Right atrium auricular region (tissue), 2 donors: ENCODE results near the gene LGALS3BP. TPM values are rescaled to one million over a fixed set of nuclear protein-coding genes. Genes with fewer than 3 reads are reported as not detected.

ENCODE experiments used
- DNase-seq: peaks from one replicate; pipeline ENCODE4 v3.0.0-alpha.2; 2019; ENCODE audit warnings: low spot score
- H3K27ac ChIP-seq, 2 donors: fragments of 200-600 bp; sonication (generic); 1 replicate in 1 of 2; 2 replicates in 1 of 2; pipeline ENCODE4 v1.5.1; 2016 to 2019
- H3K27me3 ChIP-seq, 2 donors: fragments of 200-600 bp; sonication (generic); one replicate each; pipeline versions ENCODE4 v1.5.1 to v1.6.0; 2017 to 2019
- H3K36me3 ChIP-seq: fragments of 200-600 bp; sonication (generic); one replicate; pipeline ENCODE4 v1.5.1; 2016
- H3K4me1 ChIP-seq, 2 donors: fragments of 200-600 bp; sonication (generic); one replicate each; pipeline versions ENCODE4 v1.5.1 to v1.6.0; 2017 to 2019
- H3K4me3 ChIP-seq, 2 donors: fragments of 200-600 bp; sonication (generic); 1 replicate in 1 of 2; 2 replicates in 1 of 2; pipeline ENCODE4 v1.5.1; 2017 to 2019; ENCODE audit warnings: mild to moderate bottlenecking in 1 of 2, moderate library complexity in 1 of 2
- H3K9me3 ChIP-seq, 2 donors: fragments of 200-600 bp; sonication (generic); one replicate each; pipeline ENCODE4 v1.5.1; 2019
- total RNA-seq, 2 donors: library from RNA; depleted of rRNA; stranded (reverse); fragments of >200 nt; gene quantifications; one replicate each; pipeline ENCODE4 v1.1.0, GENCODE V29; 2016
- TF ChIP-seq, protein P1 (sequence below), 2 donors: fragments of 200-600 bp; sonication (generic); IDR thresholded peaks; one replicate each; pipeline ENCODE4 v1.5.1; 2019; ENCODE audit warnings: antibody characterized with exemption in 2 of 2

The LGALS3BP gene
- total RNA-seq, 2 donors from 2014 or later, result 488 to 733 TPM

DNA sequence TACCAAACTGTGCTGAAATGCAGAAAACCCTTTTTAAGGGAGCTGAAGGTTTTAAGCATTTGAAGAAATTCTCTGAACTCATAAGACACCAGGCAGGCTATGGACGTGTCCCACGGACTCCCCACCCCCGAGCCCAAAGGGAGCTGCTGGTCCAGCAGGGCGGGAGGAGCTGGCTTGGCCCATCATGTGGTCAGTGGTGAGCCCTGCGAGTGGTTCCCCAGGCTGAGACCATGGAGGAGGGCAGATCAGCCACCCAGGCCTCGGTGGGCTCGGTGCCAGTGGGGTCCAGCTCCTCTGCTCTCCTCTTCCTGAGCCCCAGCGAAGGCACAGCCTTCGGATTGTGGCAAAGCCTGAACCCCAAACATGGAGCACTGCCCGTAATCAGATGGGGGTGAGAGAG, 27.0 kb downstream of the LGALS3BP start:
- DNase-seq, result no peak
- Histone ChIP-seq H3K27me3 (no peaks in the 10 kb centered on the region), H3K27ac (no peak overlapping the region), H3K4me1 (peaks cover 0 to 10% of the 10 kb centered on the region in 2 donors), H3K4me3 (no peak overlapping the region), H3K9me3 (peaks cover 0 to 17% of the 10 kb centered on the region in 2 donors), H3K36me3 (no peaks in the 10 kb centered on the region)
- TF ChIP-seq, protein P1, sequence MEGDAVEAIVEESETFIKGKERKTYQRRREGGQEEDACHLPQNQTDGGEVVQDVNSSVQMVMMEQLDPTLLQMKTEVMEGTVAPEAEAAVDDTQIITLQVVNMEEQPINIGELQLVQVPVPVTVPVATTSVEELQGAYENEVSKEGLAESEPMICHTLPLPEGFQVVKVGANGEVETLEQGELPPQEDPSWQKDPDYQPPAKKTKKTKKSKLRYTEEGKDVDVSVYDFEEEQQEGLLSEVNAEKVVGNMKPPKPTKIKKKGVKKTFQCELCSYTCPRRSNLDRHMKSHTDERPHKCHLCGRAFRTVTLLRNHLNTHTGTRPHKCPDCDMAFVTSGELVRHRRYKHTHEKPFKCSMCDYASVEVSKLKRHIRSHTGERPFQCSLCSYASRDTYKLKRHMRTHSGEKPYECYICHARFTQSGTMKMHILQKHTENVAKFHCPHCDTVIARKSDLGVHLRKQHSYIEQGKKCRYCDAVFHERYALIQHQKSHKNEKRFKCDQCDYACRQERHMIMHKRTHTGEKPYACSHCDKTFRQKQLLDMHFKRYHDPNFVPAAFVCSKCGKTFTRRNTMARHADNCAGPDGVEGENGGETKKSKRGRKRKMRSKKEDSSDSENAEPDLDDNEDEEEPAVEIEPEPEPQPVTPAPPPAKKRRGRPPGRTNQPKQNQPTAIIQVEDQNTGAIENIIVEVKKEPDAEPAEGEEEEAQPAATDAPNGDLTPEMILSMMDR (IDR thresholded peaks at IDR 0.05), result no peak

DNA sequence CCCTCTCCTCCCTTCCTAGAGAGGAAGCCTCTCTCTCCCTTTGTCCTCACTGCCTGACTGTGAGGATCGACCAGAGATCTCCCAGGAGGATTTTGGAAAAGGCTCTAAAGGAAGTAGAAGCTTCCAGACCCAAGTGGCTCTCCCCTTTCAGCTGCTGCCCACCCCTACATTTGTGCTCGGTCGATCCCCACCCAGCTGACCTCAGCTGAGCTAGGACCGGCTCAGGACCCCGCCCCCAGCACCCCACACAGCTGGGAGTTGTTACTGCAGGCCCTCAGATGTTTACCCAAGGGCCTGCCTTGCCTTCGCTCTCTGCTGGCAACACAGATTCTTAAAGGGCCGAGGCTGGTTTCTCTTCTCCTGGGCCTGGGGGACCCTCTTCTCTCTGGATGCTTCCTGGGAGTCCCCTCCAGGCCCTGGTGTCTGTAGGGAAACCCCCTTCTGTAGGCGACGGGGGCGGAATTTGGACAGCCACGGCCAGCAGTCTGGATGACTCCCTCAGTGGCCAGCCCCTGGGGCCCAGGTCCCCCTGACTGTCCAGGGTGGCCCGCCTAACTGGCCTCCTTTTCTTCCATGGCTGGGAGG, 27.7 kb downstream of the LGALS3BP start:
- no peaks in the 10 kb centered on the region for H3K36me3 ChIP-seq
- H3K9me3 ChIP-seq, result peaks cover 0 to 17% of the 10 kb centered on the region in 2 donors
- DNase-seq, result no peak
- TF ChIP-seq, protein P1 (IDR thresholded peaks at IDR 0.05), result no peak
- H3K4me1 ChIP-seq, result peaks cover 0 to 10% of the 10 kb centered on the region in 2 donors
- H3K27ac ChIP-seq, result no peak overlapping the region
- no peak overlapping the region for H3K4me3 ChIP-seq
- H3K27me3 ChIP-seq, result no peaks in the 10 kb centered on the region

DNA sequence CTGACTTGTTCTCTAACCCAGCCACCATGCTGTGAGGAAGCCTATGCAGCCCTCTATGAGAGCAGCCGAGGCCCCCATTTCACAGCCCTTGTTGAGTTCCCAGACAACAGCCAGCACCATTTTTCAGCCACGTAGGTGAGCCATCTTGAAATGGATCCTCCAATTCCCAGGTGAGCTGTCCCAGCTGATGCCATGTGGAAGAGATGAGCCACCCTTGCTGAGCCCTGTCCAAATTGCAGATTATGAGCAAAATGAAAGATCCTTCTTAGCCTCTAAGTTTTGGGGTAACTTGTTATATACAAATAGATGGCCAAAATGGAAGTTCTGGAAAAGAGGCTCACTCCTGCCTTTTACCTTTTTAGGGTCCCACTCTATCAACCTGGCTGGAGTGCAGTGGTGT, 28.9 kb downstream of the LGALS3BP start:
- TF ChIP-seq, protein P1 (IDR thresholded peaks at IDR 0.05), result no peak
- H3K4me3 ChIP-seq, result no peak overlapping the region
- H3K4me1 ChIP-seq, result peaks cover 0 to 10% of the 10 kb centered on the region in 2 donors
- H3K9me3 ChIP-seq, result peaks cover 0 to 17% of the 10 kb centered on the region in 2 donors
- DNase-seq, result no peak
- no peak overlapping the region for H3K27ac ChIP-seq
- no peaks in the 10 kb centered on the region for H3K27me3 ChIP-seq
- H3K36me3 ChIP-seq, result no peaks in the 10 kb centered on the region

DNA sequence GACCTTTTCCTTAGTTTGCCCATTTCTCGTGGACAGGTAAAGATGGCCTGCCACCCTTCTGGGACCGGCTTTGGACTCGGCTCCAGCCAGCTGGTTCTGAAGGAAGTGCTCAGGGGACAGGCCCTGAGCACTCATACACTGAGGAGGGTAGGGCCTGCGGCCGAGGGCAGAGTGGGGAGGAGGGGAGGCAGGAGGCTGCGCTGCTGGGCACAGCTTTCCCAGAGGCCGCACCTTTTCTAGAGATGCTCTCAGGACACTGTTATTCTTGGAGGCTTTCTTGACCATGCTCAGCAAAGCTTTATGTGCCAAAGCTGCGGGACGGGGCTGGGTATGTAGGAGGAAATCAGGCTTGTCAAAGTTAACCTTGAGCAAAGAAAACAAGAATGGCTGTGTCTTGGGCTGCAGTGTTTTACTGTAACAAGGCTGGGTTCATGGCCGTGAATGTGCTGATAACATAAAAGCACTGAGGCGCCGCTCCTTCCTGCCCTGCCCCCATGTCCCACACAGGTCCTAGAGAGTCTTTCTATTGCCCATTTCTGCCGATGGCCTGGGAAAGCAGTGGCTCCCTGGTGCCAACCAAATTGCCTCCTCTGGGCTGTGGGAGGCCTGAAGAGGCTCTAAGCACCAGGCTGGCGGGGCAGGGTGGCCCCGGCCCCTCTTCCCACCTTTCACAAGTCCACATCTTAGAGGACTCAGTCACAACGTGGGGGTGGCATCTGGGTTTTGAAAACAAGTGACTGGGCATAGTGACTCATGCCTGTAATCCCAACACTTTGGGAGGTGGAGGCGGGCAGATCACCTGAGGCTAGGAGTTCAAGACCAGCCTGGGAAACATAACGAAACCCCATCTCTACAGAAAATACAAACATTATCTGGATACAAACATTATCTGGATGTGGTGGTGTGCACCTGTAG, 32.2 kb downstream of the LGALS3BP start:
- Histone ChIP-seq H3K4me1 (peaks cover 0 to 10% of the 10 kb centered on the region in 2 donors), H3K9me3 (peaks cover 0 to 17% of the 10 kb centered on the region in 2 donors), H3K27me3 (no peaks in the 10 kb centered on the region), H3K27ac (no peak overlapping the region), H3K36me3 (no peaks in the 10 kb centered on the region), H3K4me3 (no peak overlapping the region)
- TF ChIP-seq, protein P1 (IDR thresholded peaks at IDR 0.05), result no peak
- no peak for DNase-seq

DNA sequence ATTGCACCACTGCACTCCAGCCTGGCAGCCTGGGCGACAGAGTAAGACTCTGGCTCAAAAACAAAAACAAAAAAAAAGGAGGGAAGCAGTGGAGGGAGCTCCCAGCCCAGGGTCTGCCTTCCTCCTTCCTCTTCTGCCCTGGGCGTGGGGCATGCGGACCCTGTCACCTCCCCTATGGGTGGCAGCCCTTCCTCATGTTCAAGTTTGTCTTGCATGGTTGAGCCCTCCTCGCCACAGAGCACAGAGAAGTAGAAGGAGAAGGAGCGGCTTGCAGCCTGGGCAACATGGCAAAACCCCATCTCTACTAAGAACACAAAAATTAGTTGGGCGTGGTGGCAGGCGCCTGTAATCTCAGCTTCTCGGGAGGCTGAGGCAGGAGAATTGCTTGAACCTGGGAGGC, 33.1 kb downstream of the LGALS3BP start:
- no peak overlapping the region for H3K4me3 ChIP-seq
- H3K27me3 ChIP-seq, result no peaks in the 10 kb centered on the region
- no peaks in the 10 kb centered on the region for H3K36me3 ChIP-seq
- peaks cover 0 to 1% of the 10 kb centered on the region in 2 donors for H3K4me1 ChIP-seq
- DNase-seq, result no peak
- peaks cover 0 to 17% of the 10 kb centered on the region in 2 donors for H3K9me3 ChIP-seq
- no peak overlapping the region for H3K27ac ChIP-seq
- TF ChIP-seq, protein P1 (IDR thresholded peaks at IDR 0.05), result no peak
